ENCODE results near the gene UFM1. TPM values are rescaled to one million over a fixed set of nuclear protein-coding genes. Genes with fewer than 3 reads are reported as not detected.
A peak's percentile ranks its signal among the peaks of the same experiment; 100 is the strongest.

The UFM1 gene
- polyA plus RNA-seq, 1 experiment, result 31.6 TPM

DNA sequence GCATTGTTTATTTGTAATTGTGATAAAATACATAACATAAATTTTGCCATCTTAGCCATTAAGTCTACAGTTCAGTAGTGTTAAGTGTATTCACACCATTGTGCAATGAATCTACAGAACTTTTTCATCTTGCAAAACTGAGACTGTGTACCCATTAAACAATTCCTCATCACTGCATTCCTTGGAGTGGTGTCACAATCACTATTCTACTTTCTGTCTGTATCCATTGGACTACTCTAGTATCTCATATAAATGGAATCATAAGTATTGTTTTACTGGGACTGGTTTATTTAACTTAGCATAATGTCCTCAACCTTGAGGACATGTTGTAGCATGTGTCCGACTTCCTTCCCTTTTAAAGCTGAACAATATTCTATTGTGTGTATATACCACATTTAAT, 36.8 kb downstream of the UFM1 start:
- TF ChIP-seq, protein P1, sequence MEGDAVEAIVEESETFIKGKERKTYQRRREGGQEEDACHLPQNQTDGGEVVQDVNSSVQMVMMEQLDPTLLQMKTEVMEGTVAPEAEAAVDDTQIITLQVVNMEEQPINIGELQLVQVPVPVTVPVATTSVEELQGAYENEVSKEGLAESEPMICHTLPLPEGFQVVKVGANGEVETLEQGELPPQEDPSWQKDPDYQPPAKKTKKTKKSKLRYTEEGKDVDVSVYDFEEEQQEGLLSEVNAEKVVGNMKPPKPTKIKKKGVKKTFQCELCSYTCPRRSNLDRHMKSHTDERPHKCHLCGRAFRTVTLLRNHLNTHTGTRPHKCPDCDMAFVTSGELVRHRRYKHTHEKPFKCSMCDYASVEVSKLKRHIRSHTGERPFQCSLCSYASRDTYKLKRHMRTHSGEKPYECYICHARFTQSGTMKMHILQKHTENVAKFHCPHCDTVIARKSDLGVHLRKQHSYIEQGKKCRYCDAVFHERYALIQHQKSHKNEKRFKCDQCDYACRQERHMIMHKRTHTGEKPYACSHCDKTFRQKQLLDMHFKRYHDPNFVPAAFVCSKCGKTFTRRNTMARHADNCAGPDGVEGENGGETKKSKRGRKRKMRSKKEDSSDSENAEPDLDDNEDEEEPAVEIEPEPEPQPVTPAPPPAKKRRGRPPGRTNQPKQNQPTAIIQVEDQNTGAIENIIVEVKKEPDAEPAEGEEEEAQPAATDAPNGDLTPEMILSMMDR (IDR thresholded peaks at IDR 0.05; ENCODE audit: insufficient read depth, low read depth, low read length), result no peak
- ChIA-PET POLR2A (no interaction called here), CTCF (no interaction called here)
- Histone ChIP-seq H3K36me3 (ENCODE audit: control insufficient read depth, insufficient read depth, low read length) (no peaks in the 10 kb centered on the region), H3K27me3 (ENCODE audit: control insufficient read depth, insufficient read depth, low read length) (no peaks in the 10 kb centered on the region), H3K4me3 (ENCODE audit: low read depth, low read length) (no peak overlapping the region)
- no peak for DNase-seq (ENCODE audit: low read depth)

DNA sequence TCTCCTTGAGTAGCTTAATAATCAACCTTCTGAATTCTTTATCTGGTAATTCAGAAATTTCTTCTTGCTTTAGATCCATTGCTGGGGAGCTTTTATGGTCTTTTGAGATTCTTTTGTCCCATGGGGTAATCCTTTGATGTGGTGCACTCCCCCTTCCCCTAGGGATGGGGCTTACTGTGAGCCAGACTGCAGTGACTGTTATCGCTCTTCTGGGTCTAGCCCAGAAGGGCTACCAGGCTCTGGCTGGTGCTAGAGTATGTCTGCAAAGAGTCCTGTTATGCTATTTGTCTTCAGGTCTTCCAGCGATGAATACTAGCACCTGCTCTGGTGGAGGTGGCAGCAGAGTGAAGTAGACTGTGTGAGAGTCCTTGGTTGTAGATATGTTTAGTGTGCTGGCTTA, 41.7 kb downstream of the UFM1 start:
- TF ChIP-seq, protein P1 (IDR thresholded peaks at IDR 0.05; ENCODE audit: insufficient read depth, low read depth, low read length), result no peak
- ChIA-PET POLR2A (no interaction called here), CTCF (no interaction called here)
- no peak for DNase-seq (ENCODE audit: low read depth)
- H3K36me3 ChIP-seq (ENCODE audit: control insufficient read depth, insufficient read depth, low read length), result no peaks in the 10 kb centered on the region
- no peaks in the 10 kb centered on the region for H3K27me3 ChIP-seq (ENCODE audit: control insufficient read depth, insufficient read depth, low read length)
- no peak overlapping the region for H3K4me3 ChIP-seq (ENCODE audit: low read depth, low read length)

DNA sequence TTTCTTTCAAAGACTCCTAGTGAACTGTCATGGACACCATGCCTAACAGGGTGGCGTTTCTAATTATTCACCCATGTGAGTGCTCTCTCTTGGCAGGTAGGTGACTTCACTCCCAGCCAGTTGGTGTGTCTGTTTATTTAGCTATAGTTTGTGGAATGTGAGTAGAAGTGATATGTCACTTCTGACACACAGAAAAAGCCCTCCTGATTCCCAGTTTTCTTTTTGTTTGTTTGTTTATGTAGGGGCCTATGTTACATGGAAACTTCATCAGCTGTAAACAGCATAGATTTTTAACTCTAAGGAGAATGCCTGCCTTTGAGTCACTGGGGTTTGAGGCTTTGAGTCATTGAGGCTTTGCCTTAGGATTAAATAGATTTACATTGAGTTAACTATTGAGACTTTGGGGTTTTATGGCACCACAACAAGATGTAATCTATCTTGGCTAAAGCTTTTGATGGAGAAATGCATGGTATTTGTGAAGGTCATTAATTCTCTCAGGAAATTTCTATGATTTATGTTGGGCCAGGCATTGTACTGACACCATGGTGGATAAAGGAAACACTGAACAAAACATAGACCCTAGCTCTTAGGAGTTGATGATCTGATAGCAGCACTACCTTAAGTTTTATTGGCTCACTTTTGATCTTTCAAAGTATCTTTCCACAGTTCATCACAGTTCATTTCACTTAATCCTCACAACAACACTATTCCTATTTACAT, 45.3 kb downstream of the UFM1 start:
- POLR2A ChIA-PET, result no interaction called here
- TF ChIP-seq, protein P1 (IDR thresholded peaks at IDR 0.05; ENCODE audit: insufficient read depth, low read depth, low read length), result no peak
- CTCF ChIA-PET, result no interaction called here
- no peak overlapping the region for H3K4me3 ChIP-seq (ENCODE audit: low read depth, low read length)
- H3K27me3 ChIP-seq (ENCODE audit: control insufficient read depth, insufficient read depth, low read length), result no peaks in the 10 kb centered on the region
- no peak for DNase-seq (ENCODE audit: low read depth)
- H3K36me3 ChIP-seq (ENCODE audit: control insufficient read depth, insufficient read depth, low read length), result no peaks in the 10 kb centered on the region

DNA sequence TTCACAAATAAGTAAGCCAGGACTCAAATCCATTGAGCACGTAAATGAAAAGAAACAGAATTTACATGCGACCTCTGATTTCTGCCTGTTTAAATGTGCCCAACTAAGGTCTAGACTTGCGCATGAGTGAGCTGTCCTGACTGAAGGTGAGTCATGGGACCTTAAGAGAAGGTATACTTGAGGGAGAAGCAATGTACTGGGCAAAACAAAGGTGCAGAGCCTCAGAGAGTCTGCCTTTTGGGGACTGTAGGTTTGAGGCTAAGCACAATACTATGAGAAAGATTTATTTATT, 45.8 kb downstream of the UFM1 start:
- DNase-seq (ENCODE audit: low read depth), result no peak
- TF ChIP-seq, protein P1 (IDR thresholded peaks at IDR 0.05; ENCODE audit: insufficient read depth, low read depth, low read length), result no peak
- Histone ChIP-seq H3K4me3 (ENCODE audit: low read depth, low read length) (no peak overlapping the region), H3K36me3 (ENCODE audit: control insufficient read depth, insufficient read depth, low read length) (no peaks in the 10 kb centered on the region), H3K27me3 (ENCODE audit: control insufficient read depth, insufficient read depth, low read length) (no peaks in the 10 kb centered on the region)
- CTCF ChIA-PET, result no interaction called here
- POLR2A ChIA-PET, result no interaction called here

DNA sequence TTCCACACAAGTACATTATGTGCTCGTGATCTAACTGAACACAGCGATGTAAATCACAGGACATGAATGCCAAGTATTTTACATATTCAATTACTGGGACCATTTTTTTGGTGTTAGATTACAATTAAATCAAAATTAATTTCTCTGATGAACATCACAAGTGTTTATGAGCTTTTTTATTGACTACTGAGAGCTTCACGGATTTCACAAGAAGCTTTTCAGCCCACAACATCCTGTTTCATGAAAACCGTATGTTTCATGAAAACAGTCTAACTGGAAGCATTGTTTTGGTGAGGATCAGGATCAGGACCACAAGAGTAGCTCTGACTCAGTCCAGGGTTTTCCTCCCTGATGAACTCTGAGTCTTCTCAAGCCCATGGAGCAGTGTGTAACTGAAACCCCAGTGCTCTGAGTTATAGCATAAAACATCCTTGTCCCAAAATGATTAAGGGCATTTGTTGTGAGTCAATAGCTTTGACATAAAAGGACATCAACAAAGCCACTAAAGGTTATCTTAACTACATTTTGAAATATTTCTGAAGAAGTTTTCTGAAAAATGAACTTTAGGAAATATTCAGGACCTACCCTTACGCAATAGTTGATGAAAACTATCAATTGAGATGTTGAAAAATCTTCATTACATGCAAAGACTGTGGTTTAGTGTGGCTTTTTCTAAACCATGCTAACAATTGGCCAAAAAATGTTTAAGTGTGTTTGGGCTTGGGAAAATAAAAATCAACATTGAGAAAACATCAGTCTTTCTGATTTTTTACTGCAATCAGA, 49.3 kb downstream of the UFM1 start:
- POLR2A ChIA-PET, result interaction anchor here (0.8 kb wide), 1 partner anchor 50 kb away, joined by 3 read pairs; no protein-coding TSS in a partner anchor
- TF ChIP-seq, protein P1 (IDR thresholded peaks at IDR 0.05; ENCODE audit: insufficient read depth, low read depth, low read length), result no peak
- H3K36me3 ChIP-seq (ENCODE audit: control insufficient read depth, insufficient read depth, low read length), result no peaks in the 10 kb centered on the region
- CTCF ChIA-PET, result no interaction called here
- peak; percentile 85 for DNase-seq (ENCODE audit: low read depth)
- no peak overlapping the region for H3K4me3 ChIP-seq (ENCODE audit: low read depth, low read length)
- peaks cover 1% of the 10 kb centered on the region; the same call in 1 of the 2 replicates for H3K27me3 ChIP-seq (ENCODE audit: control insufficient read depth, insufficient read depth, low read length)

Data from BJ (cell line).